ENCODE results near the gene LIMS2.

The LIMS2 gene

DNA sequence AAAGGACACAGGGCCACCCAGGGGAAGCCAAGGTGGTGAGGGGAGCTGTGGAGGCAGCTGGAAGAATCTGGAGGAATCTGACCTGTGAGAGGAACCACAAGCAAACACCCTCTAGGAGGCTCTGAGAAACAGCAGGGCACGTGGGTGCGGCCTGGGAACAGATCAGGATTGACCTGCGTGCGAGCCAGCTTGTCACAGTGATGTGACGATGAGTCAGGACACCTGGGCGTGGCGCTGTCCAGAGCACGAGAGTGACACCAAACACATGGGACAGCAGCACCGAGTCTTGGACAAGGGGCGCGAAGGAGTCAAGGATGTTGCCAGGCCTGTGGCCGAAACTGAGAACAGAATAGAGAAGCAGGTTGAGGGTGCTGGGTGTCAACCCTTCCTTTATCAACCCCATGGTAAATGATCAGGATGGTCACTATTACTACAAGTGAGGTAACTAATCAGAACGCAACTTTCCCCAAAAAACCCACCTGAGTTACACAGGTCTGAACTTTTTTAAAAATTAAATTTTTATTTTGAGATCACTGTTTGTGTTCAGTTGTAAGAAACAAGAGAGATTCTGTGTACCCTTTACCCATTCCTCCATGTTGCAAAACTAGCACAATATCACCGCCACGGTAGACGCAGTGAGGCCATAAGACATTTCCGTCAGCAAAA, 25.3 kb upstream of the LIMS2 start:
- DNase-seq: peak; percentile 53

DNA sequence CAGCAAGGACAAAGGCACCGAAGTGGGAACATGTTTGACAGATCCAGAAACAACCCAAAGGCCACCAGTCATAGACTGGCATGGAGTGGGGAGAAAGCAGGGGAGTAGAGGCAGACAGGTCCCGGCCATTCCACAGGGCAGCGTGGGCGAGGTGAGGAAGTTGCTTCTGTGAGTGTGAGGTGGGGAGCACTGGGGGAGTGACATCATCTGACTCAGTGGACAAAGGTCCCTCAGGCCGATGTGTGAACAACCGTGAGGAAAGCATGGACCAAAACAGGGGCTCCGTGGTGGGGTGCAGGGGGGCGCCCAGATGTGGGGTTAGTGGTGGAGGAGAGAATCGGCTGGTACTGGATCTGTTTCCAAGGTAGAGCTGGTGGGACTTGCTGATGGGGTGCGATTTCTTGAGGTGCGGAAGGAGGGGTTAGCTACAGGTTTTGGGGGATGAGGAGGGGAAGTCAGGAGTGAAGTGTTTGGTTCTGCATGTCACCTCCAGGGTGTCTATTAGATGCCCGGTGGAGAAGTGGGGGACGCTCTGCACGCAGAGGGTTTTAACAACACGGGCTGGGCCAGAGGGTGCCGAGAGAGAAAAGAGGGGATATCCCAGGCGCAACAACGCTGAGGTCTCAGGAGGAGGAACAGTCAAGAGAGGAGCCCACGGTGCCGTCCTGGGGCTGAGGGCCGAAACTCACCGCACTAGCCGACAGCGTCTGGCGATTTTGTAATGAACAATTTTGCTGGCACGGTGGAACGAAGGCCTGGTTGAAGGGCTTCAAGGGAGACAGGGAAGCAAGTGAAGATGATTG, 23.4 kb upstream of the LIMS2 start:
- no peak for DNase-seq

DNA sequence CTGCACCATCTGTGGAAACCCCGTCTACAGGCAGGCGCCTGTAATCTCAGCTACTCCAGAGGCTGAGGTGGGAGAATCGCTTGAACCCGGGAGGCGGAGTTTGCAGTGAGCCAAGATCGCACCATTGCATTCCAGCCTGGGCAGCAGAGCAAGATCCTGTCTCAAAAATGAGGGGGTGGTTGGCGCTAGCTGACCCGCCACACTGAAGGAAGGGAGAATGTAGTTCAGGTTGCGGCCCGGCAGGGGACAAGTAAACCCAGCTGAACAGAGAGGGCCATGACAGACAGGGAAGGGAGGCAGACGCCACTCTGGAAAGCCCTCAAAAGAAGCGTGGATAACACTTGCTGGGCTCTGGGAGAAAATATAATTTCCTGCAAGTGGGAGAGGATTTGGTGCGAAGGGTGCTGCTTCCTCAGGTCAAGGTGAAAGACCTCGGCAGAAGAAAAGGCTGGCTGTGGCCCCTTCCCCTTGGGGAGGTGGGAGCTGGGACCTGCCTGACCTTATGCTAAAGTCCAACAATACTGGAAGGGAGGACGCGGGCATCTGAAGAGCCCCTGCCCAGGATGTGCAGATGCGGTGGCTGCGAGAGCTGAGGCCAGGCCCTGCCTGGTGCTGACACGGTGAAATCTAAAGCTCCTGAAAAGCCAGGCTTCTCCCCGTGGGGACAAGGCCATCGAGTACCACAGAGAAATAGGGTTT, 22.3 kb upstream of the LIMS2 start:
- no peak for DNase-seq

DNA sequence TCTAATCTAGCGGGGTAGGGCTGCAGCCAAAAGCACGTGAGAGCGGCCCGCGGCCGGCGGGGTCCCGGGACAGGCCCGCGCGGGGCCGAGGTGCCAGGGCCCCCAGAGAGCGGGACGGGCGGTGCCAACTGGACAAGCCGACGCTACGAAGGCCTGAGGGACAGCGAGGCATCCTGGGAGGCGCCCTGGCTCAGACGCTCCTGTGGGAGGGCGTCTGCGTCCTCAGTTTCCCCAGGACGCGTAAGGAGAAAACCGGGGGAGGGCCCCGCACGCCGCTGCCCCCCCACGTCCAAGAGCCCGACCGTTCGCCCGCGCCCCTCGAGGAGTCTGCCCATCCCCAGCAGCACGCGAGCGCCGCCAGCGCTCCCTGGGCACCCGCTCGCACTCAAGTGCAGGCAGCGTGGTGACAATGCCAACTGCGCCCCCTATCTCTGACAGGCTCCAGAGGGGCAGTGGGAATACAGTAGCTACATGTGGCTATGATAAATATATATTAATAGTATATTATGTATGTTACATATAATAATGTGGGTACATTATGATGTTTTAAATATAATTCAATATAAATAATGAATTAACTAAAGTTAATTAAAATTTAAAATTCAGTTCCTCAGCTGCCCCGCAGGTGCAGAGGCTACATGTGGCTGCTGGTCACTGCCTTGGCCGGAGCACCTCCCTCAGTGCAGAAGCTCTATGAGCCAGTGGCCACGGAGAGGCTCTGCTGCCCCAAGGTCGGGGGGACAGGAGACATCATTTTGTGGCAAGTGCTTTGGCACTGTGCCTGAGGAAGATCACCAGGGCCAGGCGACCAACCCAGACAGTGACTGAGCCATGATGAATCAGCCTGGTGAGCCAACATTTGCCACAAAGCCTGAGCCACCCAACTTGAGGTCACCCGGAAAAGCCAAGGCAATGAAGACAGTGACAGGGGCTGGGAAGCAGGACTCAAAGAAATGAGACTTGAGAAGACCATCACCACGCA, 20.5 kb upstream of the LIMS2 start:
- DNase-seq: no peak

DNA sequence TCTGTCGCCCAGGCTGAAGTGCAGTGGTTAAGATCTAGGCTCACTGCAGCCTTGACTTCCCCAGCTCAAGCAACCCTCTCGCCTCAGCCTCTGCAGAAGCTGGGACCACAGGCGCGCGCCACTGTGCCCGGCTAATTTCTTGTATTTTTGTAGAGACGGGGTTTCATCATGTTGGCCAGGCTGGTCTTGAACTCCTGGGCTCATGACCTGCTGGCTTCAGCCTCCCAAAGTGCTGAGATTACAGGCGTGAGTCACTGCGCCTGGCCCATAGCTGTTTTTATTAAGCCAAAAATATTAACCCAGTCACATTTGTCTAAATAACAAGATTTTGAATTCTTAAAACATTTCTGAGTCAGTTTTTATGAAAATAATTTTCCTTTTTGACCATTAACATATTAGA, 19.7 kb upstream of the LIMS2 start:
- DNase-seq: no peak

- no peak for DNase-seq
These were observed 15.4 kb upstream of the LIMS2 start for GRCh38 chr2:127690696-127691095.

- no peak for DNase-seq
These were observed 13.1 kb upstream of the LIMS2 start for GRCh38 chr2:127688405-127688804.

GRCh38 chr2:127685410-127686080, 10.2 kb upstream of the LIMS2 start:
- no peak for DNase-seq

- DNase-seq: no peak
These were observed 8.4 kb upstream of the LIMS2 start for GRCh38 chr2:127683757-127684156.

GRCh38 chr2:127683056-127683455, 7.7 kb upstream of the LIMS2 start:
- DNase-seq: no peak

DNA sequence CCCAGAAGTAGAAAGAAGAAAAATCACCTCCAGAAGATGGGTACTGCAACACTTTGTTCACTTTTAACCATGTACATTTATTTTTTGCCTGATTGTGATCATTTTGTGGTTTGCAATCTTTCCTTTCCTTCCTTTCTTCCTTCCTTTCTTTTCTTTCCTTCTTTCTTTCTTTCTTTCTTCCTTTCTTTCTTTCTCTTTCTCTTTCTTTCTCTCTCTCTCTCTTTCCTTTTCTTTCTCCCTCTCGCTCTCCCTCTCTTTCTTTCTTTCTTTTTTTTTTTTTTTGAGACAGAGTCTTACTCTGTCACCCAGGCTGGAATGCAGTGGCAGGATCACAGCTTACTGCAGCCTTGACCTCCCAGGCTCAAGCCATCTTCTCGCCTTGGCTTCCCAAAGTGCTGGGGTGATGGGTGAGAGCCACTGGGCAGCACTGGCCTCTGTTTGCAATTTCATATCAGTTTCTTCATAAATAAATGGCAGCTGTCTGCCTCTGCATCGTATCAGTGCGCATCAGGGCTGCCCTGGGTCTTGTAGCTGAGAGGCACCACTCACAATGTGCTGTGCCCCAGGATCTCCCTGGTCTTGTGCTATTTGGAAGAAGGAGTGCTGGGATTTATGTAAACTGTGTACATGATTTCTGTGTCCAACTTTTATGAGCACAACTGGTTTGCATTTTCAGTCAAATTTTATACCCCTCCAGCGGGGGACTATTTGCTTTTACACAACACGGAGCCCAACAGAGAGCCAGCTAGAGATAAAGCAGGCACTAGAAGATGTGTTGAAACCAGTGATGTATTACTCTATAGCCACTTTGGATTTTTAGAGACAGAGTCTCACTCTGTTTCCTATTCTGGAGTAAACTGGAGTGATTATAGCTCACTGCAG, 6.9 kb upstream of the LIMS2 start:
- DNase-seq: no peak

- no peak for DNase-seq
These were observed 6.0 kb upstream of the LIMS2 start for GRCh38 chr2:127681288-127681804.

- DNase-seq: no peak
These were observed 5.5 kb upstream of the LIMS2 start for GRCh38 chr2:127680706-127681287.

DNA sequence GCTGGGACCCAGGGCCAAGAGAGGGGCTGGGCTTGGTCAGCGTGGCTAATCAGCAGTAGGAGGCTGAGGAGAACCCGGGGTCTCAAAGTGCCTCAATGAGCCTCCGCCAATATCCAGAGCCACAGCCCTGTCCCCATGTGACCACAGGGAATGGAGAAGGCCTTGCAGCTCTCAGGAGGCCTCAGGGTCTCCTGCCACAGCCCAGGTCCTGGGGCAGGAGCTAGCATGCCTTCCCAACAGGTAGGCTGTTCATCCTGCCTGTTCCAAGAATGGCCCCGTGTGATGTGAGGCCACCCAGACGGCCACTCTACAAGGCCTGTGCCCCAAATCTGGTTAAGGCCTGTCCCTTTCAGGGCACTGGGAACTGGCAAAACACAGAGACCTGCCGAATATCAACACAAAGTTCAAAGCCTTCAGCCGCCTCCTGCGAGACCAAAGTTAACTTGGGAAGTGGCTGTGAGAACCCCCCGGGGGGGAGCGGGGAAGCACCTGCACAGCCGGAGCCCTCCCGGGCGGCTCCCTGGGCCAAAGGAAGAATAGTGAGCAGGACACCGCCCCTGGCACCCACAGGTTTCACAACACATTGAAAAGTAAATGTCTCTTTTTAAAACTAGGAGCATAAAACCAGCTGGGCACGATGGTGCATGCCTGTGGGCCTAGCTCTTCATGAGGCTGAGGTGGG, 4.5 kb upstream of the LIMS2 start:
- DNase-seq: no peak

- DNase-seq: no peak
These were observed 3.7 kb upstream of the LIMS2 start for GRCh38 chr2:127678991-127679390.

- no peak for DNase-seq
These were observed 3.2 kb upstream of the LIMS2 start for GRCh38 chr2:127678531-127678930.

- DNase-seq: no peak
These were observed 1.6 kb upstream of the LIMS2 start for GRCh38 chr2:127676906-127677305.

- no peak for DNase-seq
These were observed 805 bp downstream of the LIMS2 start for GRCh38 chr2:127674241-127675209.
